ENCODE data around the gene NLGN1.
A peak's percentile ranks its signal among the peaks of the same experiment; 100 is the strongest.
"Not testable (repeated sequence)": the region's sequence is repeated elsewhere in the genome, so short reads cannot be mapped to it uniquely, and the experiment has no call there.

Gene NLGN1

DNA sequence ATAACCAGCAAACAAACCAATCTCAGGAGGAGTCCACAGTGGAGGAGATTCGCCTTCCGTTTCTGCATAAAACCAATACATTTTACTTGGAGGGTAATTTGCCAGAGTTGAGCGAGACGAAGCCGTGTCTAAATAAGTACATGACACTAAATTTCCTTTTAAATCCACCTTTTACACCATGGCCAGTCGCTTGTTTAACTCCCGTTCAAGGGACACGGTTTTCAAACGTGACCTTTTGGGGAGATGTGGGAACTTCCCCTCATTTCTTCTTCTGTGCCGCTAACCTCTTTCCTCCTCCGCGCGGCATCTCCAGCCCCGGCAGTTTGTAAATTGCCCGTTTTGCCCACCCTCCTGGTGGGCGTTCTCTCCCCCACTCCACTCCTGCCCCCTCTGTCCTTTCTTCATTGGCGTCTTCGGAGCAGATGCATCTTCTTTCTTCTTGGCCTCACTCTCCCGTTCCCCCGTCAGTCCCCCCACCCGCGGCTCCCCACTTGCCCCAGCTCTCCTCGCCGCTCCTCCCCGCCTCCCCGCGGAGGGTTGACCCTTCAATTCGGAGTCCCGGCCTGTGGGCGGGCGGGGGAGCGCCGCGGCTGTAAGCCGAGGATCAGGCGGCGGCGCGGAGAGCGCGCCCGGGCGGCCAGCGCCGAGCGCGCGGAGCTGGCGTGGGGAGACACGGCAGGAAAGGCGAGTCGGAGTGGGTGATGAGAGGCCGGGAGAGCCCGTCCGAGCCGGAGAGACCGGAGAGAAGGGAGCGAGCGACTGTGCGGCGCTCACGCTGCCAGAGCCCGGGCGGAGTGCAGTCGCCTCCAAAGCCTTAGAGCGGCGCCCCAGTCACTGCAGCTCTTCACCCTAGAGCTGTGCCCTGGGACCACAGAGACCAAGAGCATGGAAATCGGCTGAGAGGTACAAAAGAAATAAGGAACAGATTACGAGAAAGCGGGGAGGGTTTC, at the start of gene NLGN1:
TSS of gene NLGN1 (plus strand) at position 584 of the 950 bp plus-strand sequence.
- DNase-seq (ENCODE audit: low spot score), result no peak

DNA sequence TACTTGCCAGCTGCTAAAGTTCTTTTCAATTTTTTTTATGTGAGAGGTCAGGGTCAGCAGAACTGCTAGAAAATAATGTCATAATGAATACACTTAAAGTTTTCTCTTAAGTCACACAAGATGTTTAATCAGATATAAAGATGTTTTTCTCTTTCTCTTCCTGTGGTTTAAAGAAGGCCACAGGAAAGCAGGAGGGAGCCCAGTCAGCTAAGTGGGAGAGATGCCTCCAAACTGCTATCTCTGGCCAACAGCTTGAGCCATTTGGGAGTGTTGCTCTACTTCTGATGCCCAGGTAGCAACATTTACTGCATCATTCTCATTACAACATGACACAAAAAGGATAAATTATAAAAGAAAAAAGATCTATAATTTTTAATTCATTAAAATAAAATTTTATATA, 45.7 kb upstream of the NLGN1 start:
- DNase-seq (ENCODE audit: low spot score), result no peak

DNA sequence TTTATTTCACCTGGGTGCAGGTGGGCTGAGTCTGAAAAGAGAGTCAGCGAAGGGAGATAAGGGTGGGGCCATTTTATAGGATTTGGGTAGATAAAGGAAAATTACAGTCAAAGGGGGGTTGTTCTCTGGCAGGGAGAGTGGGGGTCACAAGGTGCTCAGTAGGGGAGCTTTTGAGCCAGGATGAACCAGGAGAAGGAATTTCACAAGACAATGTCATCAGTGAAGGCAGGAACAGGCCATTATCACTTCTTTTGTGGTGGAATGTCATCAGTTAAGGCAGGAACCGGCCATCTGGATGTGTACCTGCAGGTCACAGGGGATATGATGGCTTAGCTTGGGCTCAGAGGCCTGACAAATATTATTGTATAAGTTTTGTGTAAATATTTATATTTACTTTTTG, 44.4 kb upstream of the NLGN1 start:
- DNase-seq (ENCODE audit: low spot score), result not testable (repeated sequence)

DNA sequence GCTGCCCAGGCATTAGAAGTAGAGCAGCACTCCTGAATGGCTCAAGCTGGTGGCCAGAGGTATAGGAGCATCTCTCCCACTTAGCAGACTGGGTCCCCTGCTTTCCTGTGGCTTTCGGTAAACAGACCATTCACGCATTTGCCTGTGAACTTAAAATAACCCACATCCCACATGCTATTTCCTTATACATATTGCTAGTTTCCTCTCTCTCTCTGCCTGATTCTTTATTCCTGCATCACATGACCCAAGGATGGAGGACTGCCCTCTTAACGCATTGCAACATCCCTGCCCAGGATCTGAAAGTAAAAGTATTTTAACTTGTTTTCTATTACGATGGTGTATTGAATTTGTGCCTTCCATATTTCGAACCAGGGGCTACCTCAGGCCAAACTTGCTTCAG, 43.4 kb upstream of the NLGN1 start:
- DNase-seq (ENCODE audit: low spot score), result no peak

DNA sequence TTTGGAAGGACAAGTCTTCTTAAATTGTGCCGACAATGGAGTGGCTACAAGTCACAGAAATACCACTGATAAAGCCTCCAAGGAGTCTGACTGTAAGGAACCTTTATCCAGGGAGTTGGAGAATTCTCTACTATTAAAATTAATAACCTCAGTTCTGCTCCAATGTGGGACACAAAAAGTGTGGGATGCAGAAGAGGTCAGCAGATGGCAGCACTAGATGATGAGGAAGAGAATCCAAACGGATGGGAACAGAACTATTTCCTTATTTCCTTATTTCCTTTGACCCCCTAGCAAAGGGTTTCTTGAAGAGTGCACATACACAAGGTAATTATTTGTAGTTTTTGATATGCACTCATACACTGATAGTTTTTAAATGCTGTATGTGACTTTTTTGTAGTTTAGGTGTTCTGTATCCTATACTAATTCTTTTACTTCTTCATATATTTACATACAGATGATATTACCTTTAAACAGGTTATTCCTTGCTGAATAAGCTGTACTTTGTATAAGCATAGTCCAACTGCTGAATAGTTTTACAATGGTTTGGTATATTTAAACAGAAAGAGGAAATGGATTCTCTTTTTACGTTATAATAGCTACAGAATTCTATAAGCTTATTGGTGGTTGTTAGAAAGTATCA, 25.6 kb upstream of the NLGN1 start:
- peak; percentile 55 for DNase-seq (ENCODE audit: low spot score)

DNA sequence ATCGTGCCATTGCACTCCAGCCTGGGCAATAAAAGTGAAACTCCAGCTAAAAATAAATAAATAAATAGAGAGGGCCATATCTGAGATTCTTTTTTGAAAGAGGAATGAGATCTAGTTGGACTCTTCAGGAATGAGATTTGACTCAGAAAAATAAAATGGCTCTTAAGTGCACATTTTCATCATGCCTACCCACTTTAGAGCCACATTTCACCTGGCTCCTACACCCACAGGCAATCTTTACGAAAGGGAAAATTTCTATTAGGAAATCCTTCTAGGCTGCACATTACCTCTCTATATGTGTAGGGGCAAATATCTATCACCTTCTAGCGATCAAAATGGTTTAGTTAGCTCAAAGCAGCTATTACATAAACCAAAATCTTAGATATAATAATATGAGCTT, 16.9 kb upstream of the NLGN1 start:
- no peak for DNase-seq (ENCODE audit: low spot score)

DNA sequence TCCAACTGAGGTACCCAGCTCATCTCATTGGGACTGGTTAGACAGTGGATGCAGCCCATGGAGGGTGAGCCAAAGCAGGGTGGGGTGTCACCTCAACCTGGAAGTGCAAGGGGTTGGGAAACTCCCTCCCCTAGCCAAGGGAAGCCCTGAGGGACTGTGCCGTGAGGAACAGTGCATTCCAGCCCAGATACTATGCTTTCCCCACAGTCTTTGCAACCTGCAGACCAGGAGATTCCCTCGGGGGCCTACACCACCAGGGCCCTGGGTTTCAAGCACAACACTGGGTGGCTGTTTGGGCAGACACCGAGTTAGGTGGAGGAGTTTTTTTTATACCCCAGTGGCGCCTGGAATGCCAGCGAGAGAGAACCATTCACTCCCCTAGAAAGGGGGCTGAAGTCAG, 15.6 kb upstream of the NLGN1 start:
- DNase-seq (ENCODE audit: low spot score), result not testable (repeated sequence)

DNA sequence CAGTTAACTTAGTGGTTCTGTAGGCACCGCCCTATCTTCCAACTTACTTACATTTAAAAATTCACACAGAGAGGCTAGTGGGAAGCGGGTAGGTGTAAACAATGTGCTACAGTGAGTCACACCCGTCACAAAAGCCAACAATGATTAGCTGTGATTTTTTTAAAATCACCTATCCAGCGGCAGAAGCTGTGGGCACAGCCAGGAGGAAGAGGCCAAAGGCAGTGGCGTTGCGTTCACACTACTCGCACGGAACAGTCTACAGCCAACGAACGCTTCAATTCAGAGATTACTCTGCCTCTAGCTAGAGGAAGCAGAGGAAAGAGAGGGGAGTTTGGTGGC, 2.5 kb upstream of the NLGN1 start:
- DNase-seq (ENCODE audit: low spot score), result peak; percentile 55

DNA sequence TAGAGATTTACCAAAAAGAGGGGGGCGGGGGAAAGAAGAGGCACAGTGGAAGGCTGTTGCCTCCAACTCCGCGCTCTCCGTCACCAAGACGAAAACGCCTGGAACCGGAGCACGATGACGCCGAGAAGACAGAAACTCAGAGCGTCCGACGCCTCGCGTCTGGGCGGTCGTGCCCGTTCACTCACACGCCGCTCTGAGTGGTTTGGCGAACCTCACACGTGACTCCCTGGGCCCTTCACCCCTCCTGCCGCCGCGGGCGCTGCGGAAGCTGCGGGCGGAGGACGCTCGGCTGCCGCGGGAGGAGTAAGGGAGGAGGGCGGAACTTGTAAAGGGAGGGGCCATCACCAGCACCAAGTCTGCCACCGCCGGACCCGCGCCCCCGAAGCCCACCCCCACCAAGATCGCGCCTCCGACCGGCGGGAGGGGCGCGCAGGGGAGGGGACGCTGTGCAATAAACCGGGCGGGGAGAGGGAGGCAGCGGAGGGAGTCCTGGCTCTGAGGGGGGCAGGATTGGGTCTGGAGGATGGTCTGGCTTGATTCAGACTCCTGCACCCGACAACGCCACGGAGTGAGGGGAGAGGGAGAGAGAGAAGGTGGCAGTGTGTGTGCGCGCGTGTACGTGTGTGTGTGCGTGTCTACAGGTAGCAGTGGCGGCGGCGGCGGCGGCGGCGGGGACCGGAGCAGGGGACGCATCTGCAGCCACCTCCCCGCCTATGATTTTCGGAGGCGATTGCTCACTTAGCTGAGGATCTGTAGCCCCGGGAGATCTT, 1.9 kb upstream of the NLGN1 start:
- peak; percentile 80 for DNase-seq (ENCODE audit: low spot score)

DNA sequence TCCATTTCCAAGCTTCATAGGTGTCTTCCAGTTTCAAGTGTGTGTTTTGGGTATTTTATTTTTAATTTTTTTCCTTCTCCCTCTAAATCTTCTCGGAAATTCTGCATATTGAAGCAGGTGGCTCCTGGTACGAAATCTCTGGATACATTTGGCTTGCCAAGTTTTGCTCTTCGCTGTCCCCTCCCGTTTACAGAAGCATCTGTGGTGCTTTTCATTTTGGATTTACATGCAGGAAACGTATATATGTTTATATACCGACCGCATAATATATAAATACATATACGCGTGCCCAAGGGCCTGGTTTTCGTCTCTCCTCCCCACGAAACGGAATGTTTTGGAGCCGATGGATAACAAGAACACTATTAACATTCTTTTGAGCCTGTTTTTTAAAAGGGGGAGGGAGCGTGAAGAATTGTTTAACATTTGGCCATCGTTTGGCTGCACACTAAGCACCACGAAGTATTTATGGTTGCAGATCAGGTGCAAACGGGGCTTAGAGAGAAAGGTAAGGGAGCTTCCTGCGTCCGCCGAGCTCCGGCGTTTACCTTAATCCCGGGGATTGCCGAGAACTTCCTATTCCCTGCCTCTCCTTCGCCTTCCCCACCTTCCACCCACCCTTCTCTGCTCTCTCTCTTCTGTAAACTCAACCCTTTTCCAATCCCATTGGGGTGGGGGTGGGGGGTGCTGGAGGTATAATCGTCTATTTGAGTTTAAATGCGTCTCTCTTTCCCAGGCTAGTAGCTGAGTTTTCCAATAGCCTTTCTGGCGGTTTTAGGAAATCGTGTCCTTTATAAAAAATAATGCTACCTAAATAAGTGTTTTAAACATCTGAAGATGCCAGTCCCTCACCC, 1.1 kb upstream of the NLGN1 start:
- no peak for DNase-seq (ENCODE audit: low spot score)

DNA sequence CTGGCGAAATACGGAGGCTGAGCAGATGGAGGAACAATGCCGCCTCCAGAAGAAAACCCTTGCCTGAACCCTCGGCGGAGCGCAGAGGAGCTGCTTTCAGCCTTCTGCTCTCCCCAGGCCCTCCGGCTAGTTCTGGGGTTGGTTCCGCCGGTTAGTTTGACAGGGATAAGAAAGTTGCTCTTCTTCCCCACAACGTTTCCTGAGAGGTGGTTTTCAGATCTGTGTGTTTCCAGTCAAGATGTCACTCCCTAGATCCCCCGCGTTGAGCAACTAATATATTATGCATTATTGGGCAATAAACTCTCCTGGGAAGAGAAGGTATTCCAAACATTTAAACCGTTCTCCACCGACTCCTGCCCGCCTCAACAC, 551 bp downstream of the NLGN1 start:
- DNase-seq (ENCODE audit: low spot score), result no peak

DNA sequence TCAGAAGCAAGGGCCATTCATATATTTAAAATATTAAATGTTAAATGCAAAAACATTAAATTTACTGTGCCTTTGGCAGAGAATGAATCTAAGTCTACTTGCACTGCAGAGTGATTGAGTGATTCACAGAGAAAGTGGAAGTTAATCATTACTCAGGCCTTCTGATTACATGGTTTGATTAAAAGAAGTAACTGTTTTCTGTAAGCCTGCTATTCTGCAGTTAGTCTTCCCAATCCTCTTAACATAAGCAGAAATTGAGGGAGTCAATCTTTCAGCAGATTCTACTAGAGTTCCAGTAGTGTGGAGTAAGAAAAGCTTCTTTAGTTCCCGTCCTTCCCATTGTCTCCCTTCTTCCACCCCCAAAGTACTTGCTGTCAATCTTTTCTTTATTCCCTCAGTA, 1.5 kb downstream of the NLGN1 start:
- no peak for DNase-seq (ENCODE audit: low spot score)

DNA sequence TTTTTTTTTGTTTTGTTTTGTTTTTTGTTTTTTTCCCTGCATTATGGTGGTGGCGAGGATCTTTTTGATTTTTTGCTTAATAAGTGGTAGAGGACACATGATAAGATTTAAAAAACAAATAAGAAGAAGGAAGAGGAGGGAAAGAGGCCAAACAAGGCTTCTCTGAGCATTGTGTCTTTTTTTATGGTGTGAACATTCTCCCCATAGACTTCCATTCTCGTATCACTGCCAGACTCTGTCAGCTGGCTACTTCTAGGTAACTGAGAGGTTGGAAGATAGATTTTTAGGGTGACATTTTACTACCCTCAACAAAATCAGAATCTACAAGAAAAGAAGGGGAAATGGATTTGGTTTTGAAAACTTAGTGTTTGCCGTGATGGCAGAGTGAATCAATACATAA, 3.8 kb downstream of the NLGN1 start:
- no peak for DNase-seq (ENCODE audit: low spot score)

DNA sequence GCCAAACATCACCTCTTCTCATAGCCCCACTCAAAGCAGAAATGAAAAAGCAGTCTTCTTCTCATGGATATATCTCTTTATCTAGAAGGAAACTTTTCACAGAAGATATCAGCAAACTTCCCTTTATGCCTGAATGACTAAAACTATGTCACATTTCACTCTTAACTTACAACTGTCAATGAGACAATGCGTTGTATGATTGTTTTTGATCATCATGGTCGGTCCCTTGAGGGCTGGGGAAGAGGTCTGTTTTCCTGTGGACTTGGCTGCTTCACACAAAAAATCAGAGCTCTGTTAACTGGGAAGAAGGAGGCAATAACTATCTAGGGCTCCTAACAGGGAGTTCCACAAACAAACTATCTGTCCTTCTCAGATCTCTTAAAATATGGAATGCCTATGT, 5.1 kb downstream of the NLGN1 start:
- no peak for DNase-seq (ENCODE audit: low spot score)

DNA sequence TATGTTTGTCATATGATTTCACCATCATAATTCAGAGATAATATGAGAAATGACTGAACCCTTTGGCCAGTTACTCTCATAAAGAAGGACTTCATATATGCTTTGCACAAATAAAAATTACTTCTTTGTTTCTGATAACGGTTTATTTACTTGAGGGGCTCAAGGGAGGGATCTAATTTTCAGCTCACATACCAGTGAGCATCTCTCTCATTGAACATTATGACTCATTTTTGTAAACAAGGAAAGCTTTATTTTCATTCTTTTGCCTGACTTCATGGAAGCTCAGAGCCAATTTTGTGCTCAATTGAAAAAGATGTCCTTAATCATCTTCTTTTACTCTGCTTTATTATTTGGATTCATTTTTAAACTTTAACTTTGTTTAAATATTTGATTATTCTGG, 5.8 kb downstream of the NLGN1 start:
- DNase-seq (ENCODE audit: low spot score), result no peak

DNA sequence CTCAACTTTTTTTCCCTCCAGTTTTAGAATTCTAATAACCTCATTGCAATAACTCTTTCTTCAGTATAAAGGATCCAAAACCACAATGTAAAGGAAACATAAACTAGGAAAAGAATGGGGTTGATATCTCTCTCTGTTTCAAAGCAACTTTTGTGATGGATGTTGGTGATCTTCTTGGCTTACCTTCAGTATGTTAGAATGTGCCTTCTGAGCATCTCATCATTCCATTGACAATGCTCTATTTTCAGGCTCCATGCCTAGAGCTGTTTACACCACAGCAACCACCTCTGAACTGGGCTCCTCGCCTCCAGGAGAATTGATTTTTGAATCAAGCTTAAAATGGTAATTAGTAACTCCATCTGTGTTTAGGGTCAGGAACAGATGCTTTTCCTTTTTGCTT, 6.6 kb downstream of the NLGN1 start:
- no peak for DNase-seq (ENCODE audit: low spot score)

DNA sequence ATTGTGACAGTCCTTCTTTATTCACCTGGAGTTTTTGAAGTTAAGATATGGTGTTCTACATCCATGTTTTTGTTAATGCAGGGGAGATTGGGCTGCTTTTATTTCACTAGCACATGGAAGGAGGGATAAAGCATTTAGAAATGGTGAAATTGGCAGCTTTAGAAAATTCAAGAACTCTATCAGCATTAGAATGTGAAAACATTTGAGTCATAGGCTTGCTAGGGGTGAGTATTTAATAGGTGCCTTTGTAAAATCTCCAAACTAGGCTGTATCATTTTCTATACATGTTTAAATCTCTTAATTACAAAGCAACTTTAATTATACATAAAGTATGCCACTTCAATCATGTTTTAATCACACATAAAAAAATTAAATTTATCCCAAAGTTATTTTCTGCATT, 12.9 kb downstream of the NLGN1 start:
- no peak for DNase-seq (ENCODE audit: low spot score)

DNA sequence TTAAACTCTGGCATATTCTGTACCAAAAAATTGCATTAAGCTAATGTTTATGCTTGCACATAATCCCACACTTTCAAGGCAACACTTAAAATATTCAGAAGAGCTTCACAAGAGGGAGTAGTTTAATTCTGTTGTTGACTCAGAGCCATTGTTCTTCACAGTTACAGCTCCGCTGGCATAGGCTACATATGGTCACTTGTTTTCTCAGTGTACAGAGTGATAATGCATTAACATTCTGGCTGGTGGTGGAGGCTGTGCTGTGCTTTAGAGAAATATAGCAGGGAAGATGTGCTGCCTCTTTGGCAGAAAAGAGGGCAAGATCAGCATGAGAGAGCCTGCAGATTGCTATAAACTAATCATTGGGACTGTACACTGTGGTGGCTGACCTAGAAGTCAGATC, 13.3 kb downstream of the NLGN1 start:
- DNase-seq (ENCODE audit: low spot score), result no peak

DNA sequence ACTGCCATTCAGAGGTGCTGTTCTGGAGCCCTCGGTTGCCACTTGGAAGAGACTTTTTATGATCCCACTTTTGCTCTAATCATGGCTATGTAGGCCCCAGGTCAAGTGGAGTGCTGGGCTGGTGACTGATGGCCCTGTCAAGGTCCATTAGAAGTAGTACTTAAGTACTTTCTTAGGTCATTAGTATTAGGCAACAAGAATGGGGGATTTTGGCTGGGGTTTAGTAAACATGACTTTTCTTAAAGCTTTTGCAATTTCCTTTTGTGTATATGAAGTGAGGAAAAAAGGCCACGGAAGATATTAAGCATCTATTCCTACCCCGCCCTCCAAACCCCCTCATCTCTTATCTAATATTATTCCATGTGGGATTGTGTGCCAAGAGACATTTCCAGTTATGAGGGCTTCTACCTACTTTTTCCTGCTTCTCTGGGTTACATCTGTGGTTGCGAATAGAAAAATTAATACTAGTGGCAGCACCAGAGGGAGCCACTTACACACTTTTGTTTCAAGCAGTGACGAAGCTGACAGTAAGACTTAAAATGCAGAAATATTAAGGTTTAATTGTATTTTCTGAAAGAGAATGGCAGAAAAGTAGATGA, 13.9 kb downstream of the NLGN1 start:
- DNase-seq (ENCODE audit: low spot score), result peak; percentile 54

DNA sequence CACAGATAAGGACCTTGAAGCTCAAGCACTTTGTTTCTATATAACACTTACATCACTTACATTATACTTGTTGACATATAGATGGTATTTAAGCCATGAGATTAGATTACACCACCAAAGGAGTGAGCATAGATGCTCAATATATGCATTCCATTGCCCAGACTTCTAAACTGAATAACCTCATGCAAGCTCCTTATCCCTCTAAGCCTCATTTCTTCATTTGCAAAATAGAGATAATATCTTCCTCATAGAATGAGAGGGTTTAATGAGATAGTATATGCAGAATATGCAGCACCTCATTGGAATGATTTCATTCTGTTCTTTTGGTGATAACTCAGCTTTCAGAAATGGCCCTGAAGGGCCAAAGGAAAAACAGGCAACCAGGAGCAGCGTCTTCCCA, 18.5 kb downstream of the NLGN1 start:
- DNase-seq (ENCODE audit: low spot score), result no peak

DNA sequence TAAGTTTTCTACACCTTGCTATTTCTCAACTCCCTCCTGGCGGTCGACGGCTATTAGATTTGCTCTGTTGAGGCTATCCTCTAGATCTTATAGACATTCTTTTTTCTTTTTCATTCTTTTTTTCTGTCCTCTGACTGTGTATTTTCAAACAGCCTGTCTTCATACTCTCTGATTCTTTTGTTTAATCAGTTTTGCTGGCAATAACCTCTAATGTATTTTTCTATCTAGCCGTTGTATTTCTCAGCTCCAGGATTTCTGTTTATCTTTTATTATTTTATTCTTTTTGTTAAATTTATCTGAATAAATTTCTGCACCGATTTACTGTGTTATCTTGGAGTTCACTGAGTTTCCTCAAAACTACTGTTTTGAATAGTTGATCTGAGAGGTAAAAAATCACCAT, 31.5 kb downstream of the NLGN1 start:
- DNase-seq (ENCODE audit: low spot score), result no peak

DNA sequence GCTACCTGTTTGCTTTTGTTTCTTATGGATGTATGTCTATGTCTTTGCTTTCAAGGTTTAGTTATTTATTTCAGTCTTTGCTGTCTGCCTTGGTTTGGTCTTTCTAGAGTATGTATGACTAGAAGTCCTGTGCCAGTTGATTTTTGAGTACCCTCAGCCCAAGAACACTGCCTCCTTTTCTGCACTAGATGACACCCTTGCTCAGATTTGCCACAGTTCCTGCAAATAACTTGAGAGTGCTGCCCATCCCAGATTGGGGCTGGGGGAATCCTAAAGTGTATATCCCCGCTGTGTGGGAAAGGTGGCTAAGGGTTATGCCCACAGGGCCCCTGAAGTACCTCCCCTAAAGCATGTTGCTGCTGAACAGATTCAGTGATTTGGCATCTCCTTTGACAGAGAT, 32.0 kb downstream of the NLGN1 start:
- DNase-seq (ENCODE audit: low spot score), result no peak

Data from RKO (cell line).